Glomerular visceral epithelial cell (primary cell): ENCODE measurements around the gene SLCO1B3.

Experiments
- DNase-seq: peaks from one replicate; pipeline ENCODE4 v3.0.0-alpha.2; 2016; ENCODE audit errors: extremely low spot score

SLCO1B3 gene

DNA sequence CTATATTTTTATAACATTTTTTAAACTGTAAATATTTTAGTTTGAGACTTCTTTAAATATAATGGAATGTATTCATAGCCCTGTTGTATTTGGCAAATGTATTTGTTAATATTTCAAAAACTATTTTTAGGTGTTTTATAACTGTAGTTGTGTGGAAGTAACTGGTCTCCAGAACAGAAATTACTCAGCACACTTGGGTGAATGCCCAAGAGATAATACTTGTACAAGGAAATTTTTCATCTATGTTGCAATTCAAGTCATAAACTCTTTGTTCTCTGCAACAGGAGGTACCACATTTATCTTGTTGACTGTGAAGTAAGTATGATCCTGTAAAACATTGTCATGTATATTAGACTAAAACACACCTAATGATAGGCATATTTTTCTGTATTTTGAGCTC lies 72.8 kb downstream of the SLCO1B3 start:
- no peak for DNase-seq

DNA sequence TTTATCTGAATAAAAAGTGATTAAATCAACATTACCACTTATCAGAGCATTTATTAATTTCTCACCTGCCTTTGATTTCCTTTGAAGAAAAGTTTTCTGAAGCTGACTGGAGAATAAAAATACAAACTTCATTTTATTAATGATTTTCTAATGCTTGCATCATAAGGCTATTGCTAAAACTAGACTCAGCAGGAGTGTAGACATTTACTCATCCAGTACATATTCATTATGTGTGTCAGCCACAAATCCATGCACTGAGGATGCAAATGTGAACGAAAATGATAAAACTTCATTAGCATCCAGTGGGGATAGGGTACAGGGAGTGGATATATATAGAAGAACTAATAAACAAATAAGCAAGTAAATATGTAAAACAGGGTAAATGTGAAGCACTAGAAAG lies 74.6 kb downstream of the SLCO1B3 start:
- no peak for DNase-seq

DNA sequence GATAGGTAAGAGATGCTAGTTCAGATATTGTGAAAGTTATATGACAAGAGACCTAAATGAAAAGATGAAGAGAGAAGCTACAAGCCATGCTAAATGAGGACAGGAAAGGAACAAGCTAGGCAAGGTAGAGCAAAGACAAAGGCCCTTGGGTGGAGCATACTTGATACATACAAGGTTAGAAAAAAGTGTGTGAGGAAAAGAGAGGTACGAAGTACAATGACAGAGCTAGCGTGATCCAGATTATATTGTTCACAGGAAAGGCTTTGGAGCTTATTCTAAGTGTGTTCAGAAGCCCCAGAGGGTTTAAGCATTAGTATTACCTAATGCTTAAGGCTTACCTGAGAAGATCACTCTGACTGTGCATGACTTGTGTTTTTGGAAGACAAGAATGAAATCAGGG lies 75.0 kb downstream of the SLCO1B3 start:
- no peak for DNase-seq

DNA sequence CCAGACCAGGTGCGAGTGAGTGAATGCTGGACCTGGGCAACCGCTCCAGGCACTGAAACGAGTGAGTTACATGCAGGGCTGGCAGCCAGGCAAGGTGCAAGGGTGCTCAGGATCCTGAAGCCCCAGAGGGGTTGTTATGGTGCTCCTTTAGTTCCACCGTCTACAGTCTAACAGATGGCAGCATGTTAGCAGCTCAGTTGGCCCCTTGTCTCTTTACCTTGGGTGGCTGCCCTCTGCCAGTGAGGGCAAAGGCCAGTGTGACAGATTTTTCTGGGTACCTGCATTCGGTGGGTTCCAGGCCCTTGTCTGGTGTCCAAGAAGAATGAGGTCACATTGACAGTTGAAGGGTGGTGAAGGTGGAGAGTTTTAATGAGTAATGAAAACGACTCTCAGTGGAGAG lies 106.8 kb downstream of the SLCO1B3 start:
- DNase-seq: no peak

DNA sequence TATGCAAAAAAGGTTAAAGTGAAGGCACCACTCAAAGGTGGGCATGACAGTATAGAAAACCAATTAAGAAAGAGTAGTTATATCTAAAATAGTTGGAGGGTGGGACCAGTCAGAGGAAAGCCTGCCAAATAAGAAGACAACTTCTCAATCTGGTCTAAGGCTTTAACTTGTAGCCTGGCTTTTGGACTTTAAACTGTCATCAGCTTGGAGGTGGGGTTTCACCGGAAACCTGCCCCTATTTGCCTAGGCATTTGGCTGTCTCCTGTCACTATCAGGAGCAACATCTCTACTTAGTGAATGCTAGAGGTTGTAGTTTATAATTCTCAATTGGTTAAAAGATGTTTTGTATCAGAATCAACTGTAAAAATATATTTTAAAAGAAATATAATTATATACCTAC lies 107.3 kb downstream of the SLCO1B3 start:
- no peak for DNase-seq

DNA sequence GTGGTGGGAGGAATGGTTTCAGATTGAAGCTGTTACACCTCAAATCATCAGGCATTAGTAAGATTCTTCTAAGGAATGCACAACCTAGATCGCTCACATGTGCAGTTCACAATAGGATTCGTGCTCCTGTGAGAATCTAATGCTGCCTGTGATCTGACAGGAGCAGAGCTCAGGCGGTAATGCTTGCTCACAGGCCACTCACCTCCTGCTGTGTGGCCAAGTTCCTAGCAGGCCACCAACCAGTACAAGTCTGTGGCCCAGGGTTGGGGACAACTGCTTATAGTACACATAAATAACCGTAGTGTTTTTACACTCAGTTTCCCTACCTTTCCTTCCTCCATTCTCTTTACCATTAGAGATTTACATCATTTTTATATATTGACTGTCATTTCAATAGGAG lies 121.4 kb downstream of the SLCO1B3 start:
- DNase-seq: no peak

DNA sequence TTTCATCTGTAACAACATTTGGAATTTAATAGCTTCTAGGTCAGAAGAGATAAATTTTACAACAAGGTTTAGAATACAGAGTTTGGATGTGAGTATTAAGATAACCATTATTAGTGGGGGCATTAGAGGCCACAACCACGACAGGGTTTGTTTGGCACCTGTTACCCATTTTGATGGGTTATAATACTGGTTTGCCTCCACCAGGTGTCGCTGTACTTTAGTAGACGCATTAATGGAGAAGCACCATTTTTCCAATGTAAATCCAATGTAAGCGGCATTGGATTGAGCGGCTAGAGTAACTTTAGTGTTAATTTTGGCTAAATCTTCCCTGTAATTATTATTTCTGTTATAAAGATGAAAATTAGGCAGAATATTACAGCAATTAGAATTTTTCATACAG lies 136.2 kb downstream of the SLCO1B3 start:
- DNase-seq: no peak

DNA sequence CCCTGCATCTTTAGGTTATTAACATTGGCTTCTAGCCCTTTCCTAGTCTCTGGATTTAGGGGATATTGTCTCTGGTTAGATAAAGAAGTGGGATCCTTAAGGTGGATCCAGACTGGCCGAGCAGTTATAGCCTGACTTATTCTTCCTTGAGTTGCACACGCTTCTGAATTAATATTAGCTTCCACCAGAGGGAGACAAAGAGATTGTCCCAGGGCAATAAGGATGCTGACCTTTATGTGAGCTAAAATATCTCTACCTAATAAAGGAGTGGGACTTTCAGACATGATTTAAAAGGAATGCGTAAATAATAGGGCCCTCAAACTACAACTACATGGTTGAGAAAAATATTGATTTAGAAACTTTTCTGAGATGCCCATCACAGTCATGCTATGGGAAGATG lies 139.7 kb downstream of the SLCO1B3 start:
- peak; percentile 28 for DNase-seq

DNA sequence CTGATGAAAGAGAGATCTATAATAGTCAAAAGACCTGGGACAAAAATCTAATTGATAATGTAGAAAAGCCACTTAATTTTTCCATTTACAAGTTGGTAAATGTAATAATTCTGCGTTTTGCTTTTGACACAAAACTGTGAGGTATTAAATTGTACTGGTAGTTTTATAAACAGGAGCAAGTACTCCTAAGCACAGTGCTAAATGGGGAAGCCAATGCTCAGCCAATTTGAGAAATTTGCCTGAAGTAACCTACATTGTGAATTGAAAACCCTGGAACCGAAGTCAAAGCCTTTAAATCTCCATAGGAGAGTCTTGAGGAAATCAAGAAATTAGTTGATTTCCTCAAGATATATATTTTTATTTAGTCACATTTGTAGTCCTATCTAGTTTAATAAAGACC lies 152.8 kb downstream of the SLCO1B3 start:
- DNase-seq: no peak

DNA sequence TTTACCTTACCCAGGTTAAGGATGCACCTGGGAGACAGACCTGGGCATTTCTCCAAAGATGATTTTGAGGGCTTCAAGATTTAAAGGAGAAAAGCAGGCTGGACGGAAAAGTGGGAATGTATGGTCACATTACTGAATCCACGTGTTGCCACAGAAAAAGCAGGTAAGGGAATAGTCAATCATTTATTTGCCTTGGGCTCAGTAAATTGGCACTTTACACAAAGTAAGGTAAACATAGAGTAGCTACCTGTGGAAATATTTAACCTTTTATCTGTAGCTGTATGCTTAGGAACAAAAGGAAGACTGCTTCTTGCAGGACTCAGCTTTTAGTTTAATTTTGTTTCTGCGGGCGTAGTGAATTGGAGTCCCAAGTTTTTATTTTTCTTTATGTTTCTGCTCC lies 153.3 kb downstream of the SLCO1B3 start:
- no peak for DNase-seq
